Kidney (tissue), 14 donors: ENCODE results near the gene APP. TPM values are rescaled to one million over a fixed set of nuclear protein-coding genes. Genes with fewer than 3 reads are reported as not detected.

Source experiments
- DNase-seq, 5 donors: peaks; one replicate each; pipeline ENCODE4 v3.0.0-alpha.2; 2013 to 2020
- FAIRE-seq: peaks from 2 replicates; lab custom pipeline; 2012; peaks lifted over from hg19 to GRCh38; lab: Jason Lieb, UNC
- H3K27ac ChIP-seq, 2 donors: one replicate each; pipeline ENCODE4 v1.7.0; 2013; ENCODE audit warnings: low read depth in 2 of 2, low read length in 2 of 2, inconsistent platforms in 1 of 2
- H3K27me3 ChIP-seq: one replicate; pipeline ENCODE4 v1.7.1; 2013; ENCODE audit warnings: low read length, inconsistent platforms; ENCODE audit not compliant: control insufficient read depth, insufficient read depth
- H3K36me3 ChIP-seq, 3 donors: one replicate each; pipeline versions ENCODE4 v1.7.0 to v1.7.1; 2013; ENCODE audit warnings: low read length in 3 of 3, control low read depth in 1 of 3, inconsistent platforms in 1 of 3; ENCODE audit not compliant: insufficient read depth in 3 of 3, control insufficient read depth in 2 of 3
- H3K4me1 ChIP-seq, 3 donors: one replicate each; pipeline versions ENCODE4 v1.7.0 to v1.7.1; 2013; ENCODE audit warnings: low read length in 3 of 3, inconsistent platforms in 1 of 3, low read depth in 1 of 3; ENCODE audit not compliant: control insufficient read depth in 2 of 3, insufficient read depth in 2 of 3
- H3K4me3 ChIP-seq, 3 donors: one replicate each; pipeline versions ENCODE4 v1.7.0 to v1.8.1; 2013; ENCODE audit warnings: low read length in 3 of 3, control low read depth in 1 of 3, inconsistent platforms in 1 of 3
- H3K9ac ChIP-seq, 3 donors: one replicate each; pipeline versions ENCODE4 v1.7.0 to v1.7.1; 2013; ENCODE audit warnings: low read length in 3 of 3, control low read depth in 1 of 3, inconsistent platforms in 1 of 3
- H3K9me3 ChIP-seq, 3 donors: one replicate each; pipeline versions ENCODE4 v1.7.0 to v1.7.1; 2013; ENCODE audit warnings: low read length in 3 of 3, control low read depth in 1 of 3, inconsistent platforms in 1 of 3; ENCODE audit not compliant: control insufficient read depth in 2 of 3, insufficient read depth in 1 of 3
- CTCF ChIP-seq: IDR thresholded peaks from 3 replicates; pipeline ENCODE4 v1.5.1; 2012; ENCODE audit warnings: mild to moderate bottlenecking, moderate library complexity, borderline replicate concordance; ENCODE audit not compliant: insufficient read depth; ENCODE audit errors: extremely low read depth
- intact Hi-C: fragments of 100-400 bp; cut with DNase I; formaldehyde crosslinking; loops from one replicate; pipeline ENCODE4 v1.11.1; 2022
- polyA plus RNA-seq: library from polyadenylated mRNA; stranded (reverse); fragments of 350-450 nt; fragmentation: Illumina TruSeq; extraction: RNeasy Lipid Tissue Mini Kit (QIAGEN cat#74804); gene quantifications from one replicate; pipeline ENCODE4 v1.2.3, GENCODE V29; 2014; ENCODE audit warnings: low read depth, low replicate concordance; ENCODE audit not compliant: insufficient read depth
- total RNA-seq: library from RNA; stranded (reverse); fragmentation: NEBNext Ultra II Directional; extraction: Animal tissue kit (Norgen Biotek cat#: 25700); gene quantifications from one replicate; pipeline ENCODE4 v1.2.1, GENCODE V29; 2021
- donor health status: control.
- donor health status: control.
- donor health status: control.
- donor health status: control.
- donor health status: control.
- donor health status: DM: yes; HTN: yes; CAD: no.
- donor health status: Normal renal cell carcinoma (clear cell type).

Gene APP
- total and polyA plus RNA-seq, 2 donors from 2014 or later = 472 to 1,303 TPM

- Histone ChIP-seq H3K4me1 (no peaks in the 10 kb centered on the region), H3K36me3 (peaks cover 11 to 15% (median 15%) of the 10 kb centered on the region in 3 donors), H3K9me3 (no peaks in the 10 kb centered on the region), H3K4me3 (no peak overlapping the region), H3K27ac (peak overlapping the region; percentile 9 to 41), H3K27me3 (no peaks in the 10 kb centered on the region), H3K9ac (no peak overlapping the region)
- DNase-seq (no peak), FAIRE-seq (no peak)
- intact Hi-C loops = no loop called here
- TF ChIP-seq CTCF = no peak
Observed at GRCh38 chr21:25970254-25970930, 200.2 kb downstream of the APP start.

- no peaks in the 10 kb centered on the region for H3K27me3 ChIP-seq
- FAIRE-seq (no peak), DNase-seq (no peak)
- no peak for TF ChIP-seq CTCF
- no peak overlapping the region for H3K9ac ChIP-seq
- H3K4me3 ChIP-seq = no peak overlapping the region
- H3K9me3 ChIP-seq = no peaks in the 10 kb centered on the region
- H3K4me1 ChIP-seq = peaks cover 0 to 3% (median 0%) of the 10 kb centered on the region in 3 donors
- no peak overlapping the region for H3K27ac ChIP-seq
- intact Hi-C loops = no loop called here
- peaks cover 5 to 8% (median 5%) of the 10 kb centered on the region in 3 donors for H3K36me3 ChIP-seq
Observed at GRCh38 chr21:25967901-25968438, 202.6 kb downstream of the APP start.

- peaks cover 5 to 8% (median 5%) of the 10 kb centered on the region in 3 donors for H3K36me3 ChIP-seq
- peaks cover 0 to 7% (median 2%) of the 10 kb centered on the region in 3 donors for H3K4me1 ChIP-seq
- intact Hi-C loops = no loop called here
- no peak overlapping the region for H3K9ac ChIP-seq
- TF ChIP-seq CTCF = no peak
- peak in 1 of 5 donors; percentile 35 for DNase-seq
- H3K27me3 ChIP-seq = no peaks in the 10 kb centered on the region
- no peak for FAIRE-seq
- H3K9me3 ChIP-seq = no peaks in the 10 kb centered on the region
- H3K27ac ChIP-seq = peak overlapping the region in 1 of 2 donors; percentile 23
- H3K4me3 ChIP-seq = no peak overlapping the region
Observed at GRCh38 chr21:25967181-25967900, 203.2 kb downstream of the APP start.
